WI38 (cell line): ENCODE measurements around the gene LMF1.

Experiments used
- H3K4me3 ChIP-seq: 2 replicates; pipeline ENCODE4 v1.5.1; 2011; ENCODE audit warnings: low read depth, mild to moderate bottlenecking, control low read depth, low read length
- CTCF ChIP-seq: IDR thresholded peaks from 2 replicates; pipeline ENCODE4 v1.5.1; 2012; ENCODE audit warnings: low read depth, mild to moderate bottlenecking, control low read depth, low read length

LMF1 gene

DNA sequence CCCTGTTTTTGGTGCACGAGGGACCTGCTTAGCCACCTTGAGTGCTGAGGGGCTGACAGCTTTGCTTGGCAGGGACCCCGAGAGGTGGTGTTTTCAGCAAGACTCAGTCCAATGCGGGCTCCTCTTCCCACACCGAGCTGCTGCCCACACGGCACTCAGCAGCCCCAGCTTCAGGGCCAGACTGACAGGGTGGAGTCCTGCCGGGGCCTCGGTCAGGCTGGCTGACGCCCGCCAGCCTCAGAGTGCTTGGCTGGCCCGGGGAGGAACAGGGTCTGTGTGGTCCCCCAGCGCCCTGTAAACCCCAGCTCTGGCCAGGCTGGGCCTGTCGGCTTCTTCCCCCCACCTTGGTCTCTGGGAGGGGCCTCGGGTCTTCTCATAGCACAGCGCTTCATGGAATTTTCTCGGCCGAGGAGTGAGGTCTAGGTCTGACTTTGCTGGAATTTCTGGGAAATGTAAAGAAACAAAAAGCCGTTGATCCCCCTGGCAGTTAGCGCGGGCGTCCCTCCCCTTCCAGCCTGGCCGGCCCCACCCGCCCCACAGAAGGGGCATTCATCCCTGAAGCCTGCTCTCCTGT is 13.4 kb upstream of the LMF1 start:
- no peak for TF ChIP-seq CTCF
- H3K4me3 ChIP-seq, result no peak overlapping the region

GRCh38 chr16:983044-984030 is 12.6 kb upstream of the LMF1 start:
- TF ChIP-seq CTCF, result no peak
- no peak overlapping the region for H3K4me3 ChIP-seq

GRCh38 chr16:982145-983043 is 11.6 kb upstream of the LMF1 start:
- TF ChIP-seq CTCF, result no peak
- H3K4me3 ChIP-seq, result no peak overlapping the region

DNA sequence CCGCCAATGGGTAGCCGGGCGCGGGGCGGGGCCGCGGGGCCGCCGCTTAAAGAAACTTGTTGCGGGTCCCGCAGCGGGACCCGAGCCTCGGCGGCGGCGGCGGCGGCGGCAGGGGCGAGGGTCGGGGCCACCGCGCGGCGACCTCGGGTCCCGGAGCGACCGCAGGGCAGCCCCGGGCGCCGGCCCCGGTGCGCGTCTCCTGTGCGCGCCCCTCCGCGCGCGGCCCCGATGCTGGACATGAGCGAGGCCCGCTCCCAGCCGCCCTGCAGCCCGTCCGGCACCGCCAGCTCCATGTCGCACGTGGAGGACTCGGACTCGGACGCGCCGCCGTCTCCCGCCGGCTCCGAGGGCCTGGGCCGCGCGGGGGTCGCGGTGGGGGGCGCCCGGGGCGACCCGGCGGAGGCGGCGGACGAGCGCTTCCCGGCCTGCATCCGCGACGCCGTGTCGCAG is 10.9 kb upstream of the LMF1 start, which contains the start of gene SOX8:
Gene SOX8, plus strand, starts transcription at position 76 of the 450 bp plus-strand sequence. Its CDS starts 153 bp downstream, at position 229.
- H3K4me3 ChIP-seq, result peak within 1 kb of the TSS; percentile 39
- no peak for TF ChIP-seq CTCF

DNA sequence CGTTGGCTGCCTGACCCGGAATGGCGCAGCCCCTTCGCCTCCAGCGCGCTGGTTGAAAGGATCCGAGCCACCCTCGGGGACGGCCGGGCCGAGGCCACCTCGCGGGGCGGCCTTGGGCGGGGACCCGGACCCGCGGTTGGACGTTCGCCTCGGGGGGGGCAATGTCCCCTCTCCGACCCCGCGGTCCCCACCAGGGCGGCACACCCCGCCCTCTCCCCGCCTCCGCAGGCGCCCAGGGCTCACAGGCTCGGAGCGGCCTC is 9.7 kb upstream of the LMF1 start:
- H3K4me3 ChIP-seq, result no peak overlapping the region
- TF ChIP-seq CTCF, result no peak

GRCh38 chr16:979859-980594 is 9.2 kb upstream of the LMF1 start:
- H3K4me3 ChIP-seq, result no peak overlapping the region
- TF ChIP-seq CTCF, result no peak
